Adrenal gland (tissue), 5 donors: ENCODE data around the gene MGAT5B.

ENCODE experiments used
- POLR2A ChIP-seq, 2 donors: fragments of 450-650 bp; IDR thresholded peaks; one replicate each; pipeline ENCODE4 v1.6.1; 2017; ENCODE audit warnings: antibody characterized with exemption in 2 of 2, mild to moderate bottlenecking in 2 of 2, moderate library complexity in 1 of 2
- TF ChIP-seq, protein P1 (sequence below), 6 experiments: fragments of 450-650 bp in 4 of 6; fragments of 200-600 bp in 2 of 6; sonication (generic) in 1 of 6; IDR thresholded peaks; 1 replicate in 5 of 6; 2 replicates in 1 of 6; pipeline versions ENCODE4 v1.5.1 to v1.8.0; 2016 to 2021; ENCODE audit warnings: antibody characterized with exemption in 6 of 6, mild to moderate bottlenecking in 2 of 6, moderate library complexity in 1 of 6
- donor health status: DM: no; HTN: no; CAD: no.

DNA sequence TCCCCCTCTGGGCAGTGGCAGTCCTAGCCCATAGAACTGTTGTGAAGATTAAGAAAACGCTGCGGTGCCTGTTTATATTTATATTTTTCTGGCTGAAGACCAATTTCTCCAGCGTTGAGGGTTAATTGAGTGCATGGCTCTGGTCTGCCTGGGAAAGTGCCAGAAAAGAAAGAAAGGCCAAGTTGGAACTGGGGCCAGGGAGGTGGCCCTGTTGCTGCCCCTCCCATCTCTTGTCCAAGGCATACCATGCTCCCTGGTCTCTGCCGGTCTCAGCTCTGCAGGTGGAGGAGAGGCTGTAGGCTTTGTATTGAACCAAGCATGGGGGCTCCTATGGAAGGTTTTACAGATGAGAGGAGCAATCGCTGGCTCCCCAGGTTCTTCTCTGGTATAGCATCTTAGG is 124.7 kb downstream of the MGAT5B start:
- TF ChIP-seq POLR2A (IDR thresholded peaks at IDR 0.05) = no peak
- TF ChIP-seq, protein P1, sequence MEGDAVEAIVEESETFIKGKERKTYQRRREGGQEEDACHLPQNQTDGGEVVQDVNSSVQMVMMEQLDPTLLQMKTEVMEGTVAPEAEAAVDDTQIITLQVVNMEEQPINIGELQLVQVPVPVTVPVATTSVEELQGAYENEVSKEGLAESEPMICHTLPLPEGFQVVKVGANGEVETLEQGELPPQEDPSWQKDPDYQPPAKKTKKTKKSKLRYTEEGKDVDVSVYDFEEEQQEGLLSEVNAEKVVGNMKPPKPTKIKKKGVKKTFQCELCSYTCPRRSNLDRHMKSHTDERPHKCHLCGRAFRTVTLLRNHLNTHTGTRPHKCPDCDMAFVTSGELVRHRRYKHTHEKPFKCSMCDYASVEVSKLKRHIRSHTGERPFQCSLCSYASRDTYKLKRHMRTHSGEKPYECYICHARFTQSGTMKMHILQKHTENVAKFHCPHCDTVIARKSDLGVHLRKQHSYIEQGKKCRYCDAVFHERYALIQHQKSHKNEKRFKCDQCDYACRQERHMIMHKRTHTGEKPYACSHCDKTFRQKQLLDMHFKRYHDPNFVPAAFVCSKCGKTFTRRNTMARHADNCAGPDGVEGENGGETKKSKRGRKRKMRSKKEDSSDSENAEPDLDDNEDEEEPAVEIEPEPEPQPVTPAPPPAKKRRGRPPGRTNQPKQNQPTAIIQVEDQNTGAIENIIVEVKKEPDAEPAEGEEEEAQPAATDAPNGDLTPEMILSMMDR (IDR thresholded peaks at IDR 0.05) = no peak
